T-helper 1 cell treated with Interleukin-12 subunit alpha and Interleukin-12 subunit beta and Interleukin-4 antibody, amounts not matched to agents 30 μg/mL and 1 μg/mL, for 36 hours (primary cell): ENCODE measurements around the gene NEURL1B.
"Not testable (repeated sequence)": the region's sequence is repeated elsewhere in the genome, so short reads cannot be mapped to it uniquely, and the experiment has no call there.

Experiments used
- H3K27ac Mint-ChIP-seq: one replicate; pipeline ENCODE4 v1.8.0; 2021; ENCODE audit warnings: mild to moderate bottlenecking, mixed read lengths
- H3K27me3 Mint-ChIP-seq: one replicate; pipeline ENCODE4 v1.8.0; 2021; ENCODE audit warnings: low read depth, mixed read lengths
- H3K36me3 Mint-ChIP-seq: one replicate; pipeline ENCODE4 v1.8.0; 2021; ENCODE audit warnings: low read depth, mixed read lengths
- H3K4me1 Mint-ChIP-seq: one replicate; pipeline ENCODE4 v1.8.0; 2021; ENCODE audit warnings: low read depth, mixed read lengths
- H3K4me3 Mint-ChIP-seq: one replicate; pipeline ENCODE4 v1.8.0; 2021; ENCODE audit warnings: mild to moderate bottlenecking, moderate library complexity, mixed read lengths
- H3K9me3 Mint-ChIP-seq: one replicate; pipeline ENCODE4 v1.8.0; 2021; ENCODE audit warnings: mixed read lengths

Gene NEURL1B

GRCh38 chr5:172666251-172666650 lies 25.2 kb downstream of the NEURL1B start:
- Mint-ChIP-seq H3K27me3 (no peaks in the 10 kb centered on the region), H3K4me1 (no peaks in the 10 kb centered on the region), H3K9me3 (no peaks in the 10 kb centered on the region), H3K36me3 (no peaks in the 10 kb centered on the region), H3K27ac (no peak overlapping the region), H3K4me3 (no peak overlapping the region)

GRCh38 chr5:172667786-172668593 lies 26.9 kb downstream of the NEURL1B start:
- no peak overlapping the region for H3K27ac Mint-ChIP-seq
- no peaks in the 10 kb centered on the region for H3K27me3 Mint-ChIP-seq
- no peaks in the 10 kb centered on the region for H3K4me1 Mint-ChIP-seq
- no peaks in the 10 kb centered on the region for H3K36me3 Mint-ChIP-seq
- H3K9me3 Mint-ChIP-seq, result no peaks in the 10 kb centered on the region
- no peak overlapping the region for H3K4me3 Mint-ChIP-seq

GRCh38 chr5:172668594-172669071 lies 27.6 kb downstream of the NEURL1B start:
- Mint-ChIP-seq H3K27ac (no peak overlapping the region), H3K4me3 (no peak overlapping the region), H3K36me3 (no peaks in the 10 kb centered on the region)

DNA sequence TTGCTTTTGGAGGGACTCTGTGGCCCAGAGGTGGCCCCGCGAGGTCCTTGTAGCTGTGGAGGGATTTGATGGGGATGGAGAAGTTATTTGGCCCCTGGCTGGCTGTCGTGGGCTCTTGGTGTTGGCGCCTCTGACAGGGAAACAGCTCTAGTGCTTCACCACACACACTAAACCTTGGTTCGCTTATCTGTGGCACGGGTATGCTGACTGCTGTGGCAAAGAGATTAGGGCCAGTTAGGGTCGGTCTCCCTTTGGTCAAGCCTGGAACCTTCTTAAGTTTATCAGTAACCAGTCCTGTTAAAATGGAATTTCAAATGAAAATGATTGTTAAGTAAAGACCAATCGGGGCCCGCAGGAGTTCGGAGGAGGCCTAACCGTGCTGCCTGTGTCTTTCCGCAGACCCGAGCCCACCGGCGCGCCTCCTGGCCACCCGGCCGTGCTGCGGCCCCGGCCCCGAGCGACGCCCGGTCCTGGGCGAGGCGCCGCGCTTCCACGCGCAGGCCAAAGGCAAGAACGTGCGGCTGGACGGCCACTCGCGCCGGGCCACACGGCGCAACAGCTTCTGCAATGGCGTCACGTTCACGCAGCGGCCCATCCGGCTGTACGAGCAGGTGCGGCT lies 28.4 kb downstream of the NEURL1B start:
- Mint-ChIP-seq H3K36me3 (no peaks in the 10 kb centered on the region), H3K27ac (no peak overlapping the region), H3K9me3 (no peaks in the 10 kb centered on the region), H3K27me3 (no peaks in the 10 kb centered on the region), H3K4me3 (no peak overlapping the region), H3K4me1 (no peaks in the 10 kb centered on the region)

More at GRCh38 chr5:172668594-172669071, 27.6 kb downstream of the NEURL1B start:
- Mint-ChIP-seq H3K9me3 (no peaks in the 10 kb centered on the region), H3K4me1 (no peaks in the 10 kb centered on the region), H3K27me3 (no peaks in the 10 kb centered on the region)

DNA sequence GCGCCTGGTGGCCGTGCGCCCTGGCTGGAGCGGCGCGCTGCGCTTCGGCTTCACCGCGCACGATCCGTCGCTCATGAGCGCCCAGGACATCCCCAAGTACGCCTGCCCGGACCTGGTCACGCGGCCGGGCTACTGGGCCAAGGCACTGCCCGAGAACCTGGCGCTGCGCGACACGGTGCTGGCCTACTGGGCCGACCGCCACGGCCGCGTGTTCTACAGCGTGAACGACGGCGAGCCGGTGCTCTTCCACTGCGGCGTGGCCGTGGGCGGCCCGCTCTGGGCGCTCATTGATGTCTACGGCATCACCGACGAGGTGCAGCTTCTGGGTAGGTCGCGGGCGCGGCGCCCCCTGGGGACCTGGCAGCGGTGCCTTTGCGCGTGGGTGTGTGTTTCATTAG lies 28.9 kb downstream of the NEURL1B start:
- H3K27me3 Mint-ChIP-seq, result no peaks in the 10 kb centered on the region
- no peaks in the 10 kb centered on the region for H3K4me1 Mint-ChIP-seq
- no peak overlapping the region for H3K27ac Mint-ChIP-seq
- H3K4me3 Mint-ChIP-seq, result no peak overlapping the region
- no peaks in the 10 kb centered on the region for H3K9me3 Mint-ChIP-seq
- no peaks in the 10 kb centered on the region for H3K36me3 Mint-ChIP-seq

DNA sequence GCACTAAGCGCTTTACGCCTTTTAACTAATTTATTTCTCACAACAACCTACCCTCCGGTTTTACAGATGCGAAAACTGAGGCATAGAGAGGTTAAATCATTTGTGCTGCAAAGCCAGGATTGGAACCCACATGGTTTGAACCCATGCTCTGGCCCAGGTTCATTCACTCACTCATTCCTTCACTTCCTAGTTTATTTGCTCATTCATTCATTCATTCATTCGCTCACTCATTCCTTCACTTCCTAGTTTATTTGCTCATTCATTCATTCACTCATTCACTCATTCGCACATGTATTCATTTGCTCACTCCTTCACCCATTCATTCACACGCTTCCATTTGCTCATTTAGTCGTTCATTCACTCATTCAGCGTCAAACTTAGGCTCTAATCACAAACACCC lies 29.4 kb downstream of the NEURL1B start:
- Mint-ChIP-seq H3K27me3 (no peaks in the 10 kb centered on the region), H3K4me3 (no peak overlapping the region), H3K36me3 (no peaks in the 10 kb centered on the region), H3K4me1 (no peaks in the 10 kb centered on the region), H3K27ac (no peak overlapping the region), H3K9me3 (no peaks in the 10 kb centered on the region)

DNA sequence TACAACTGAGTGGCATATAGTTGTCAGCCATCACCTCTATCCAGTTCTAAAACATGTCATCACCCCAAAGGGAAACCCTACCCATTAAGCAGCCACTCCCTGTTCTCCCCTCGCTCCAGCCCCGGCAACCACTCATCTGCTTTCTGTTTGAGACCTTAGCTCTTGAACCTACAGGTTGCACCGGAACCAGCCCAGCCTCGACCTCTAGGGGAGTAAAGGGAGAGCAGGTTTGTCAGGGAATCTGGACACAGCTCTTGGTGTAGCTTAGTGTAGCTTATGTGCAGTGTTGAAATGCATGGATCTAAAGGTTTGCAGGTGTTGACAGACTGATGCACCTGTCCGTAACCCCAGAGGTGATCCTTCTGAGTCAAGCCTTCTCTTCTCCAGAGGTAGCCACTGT lies 30.0 kb downstream of the NEURL1B start:
- Mint-ChIP-seq H3K27me3 (no peaks in the 10 kb centered on the region), H3K9me3 (no peaks in the 10 kb centered on the region), H3K4me3 (no peak overlapping the region), H3K36me3 (no peaks in the 10 kb centered on the region), H3K4me1 (no peaks in the 10 kb centered on the region), H3K27ac (no peak overlapping the region)

GRCh38 chr5:172672681-172673080 lies 31.6 kb downstream of the NEURL1B start:
- Mint-ChIP-seq H3K27ac (no peak overlapping the region), H3K4me3 (no peak overlapping the region), H3K9me3 (no peaks in the 10 kb centered on the region), H3K4me1 (no peaks in the 10 kb centered on the region), H3K36me3 (no peaks in the 10 kb centered on the region), H3K27me3 (no peaks in the 10 kb centered on the region)

- Mint-ChIP-seq H3K27me3 (no peaks in the 10 kb centered on the region), H3K9me3 (no peaks in the 10 kb centered on the region), H3K4me1 (no peaks in the 10 kb centered on the region), H3K36me3 (no peaks in the 10 kb centered on the region), H3K4me3 (no peak overlapping the region), H3K27ac (no peak overlapping the region)
Observed at GRCh38 chr5:172674155-172674554, 33.1 kb downstream of the NEURL1B start.

DNA sequence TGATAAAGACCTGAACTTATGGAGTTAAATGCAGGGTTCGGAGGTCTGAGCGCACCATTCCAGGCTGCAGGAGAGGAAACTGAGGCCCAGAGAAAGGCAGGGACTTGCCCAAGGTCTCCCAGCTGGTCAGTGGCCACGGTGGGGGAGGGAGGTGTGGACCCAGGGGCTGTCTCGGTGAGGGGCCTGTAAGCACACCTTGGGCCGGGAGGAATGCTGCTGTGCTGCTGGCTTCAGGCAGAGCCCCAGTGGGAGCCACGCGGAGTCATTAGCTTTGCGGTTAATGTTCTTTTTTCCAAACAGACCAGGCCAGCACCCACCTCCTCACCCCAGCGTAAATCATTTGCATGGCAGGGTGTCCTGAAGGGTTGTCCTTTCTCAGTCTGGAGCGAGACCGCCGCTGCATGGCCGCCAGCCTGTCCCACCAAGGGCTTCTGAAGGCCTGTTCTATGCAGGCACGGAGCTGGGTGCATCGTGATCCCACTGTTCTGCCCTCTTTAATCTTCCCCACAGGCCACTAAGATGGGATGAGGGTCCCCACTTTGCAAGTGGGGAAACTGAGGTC lies 35.9 kb downstream of the NEURL1B start:
- Mint-ChIP-seq H3K27ac (no peak overlapping the region), H3K9me3 (no peaks in the 10 kb centered on the region), H3K4me1 (no peaks in the 10 kb centered on the region), H3K36me3 (no peaks in the 10 kb centered on the region), H3K27me3 (peaks cover 3% of the 10 kb centered on the region), H3K4me3 (no peak overlapping the region)

GRCh38 chr5:172678362-172678874 lies 37.4 kb downstream of the NEURL1B start:
- H3K4me3 Mint-ChIP-seq, H3K27ac Mint-ChIP-seq, H3K9me3 Mint-ChIP-seq, H3K36me3 Mint-ChIP-seq, H3K4me1 Mint-ChIP-seq: not testable (repeated sequence)
- H3K27me3 Mint-ChIP-seq, result peaks cover 13% of the 10 kb centered on the region

GRCh38 chr5:172678902-172679301 lies 37.8 kb downstream of the NEURL1B start:
- H3K27ac Mint-ChIP-seq, result no peak overlapping the region
- H3K27me3 Mint-ChIP-seq, result peaks cover 13% of the 10 kb centered on the region
- no peaks in the 10 kb centered on the region for H3K9me3 Mint-ChIP-seq
- H3K36me3 Mint-ChIP-seq, result no peaks in the 10 kb centered on the region
- no peak overlapping the region for H3K4me3 Mint-ChIP-seq
- no peaks in the 10 kb centered on the region for H3K4me1 Mint-ChIP-seq

GRCh38 chr5:172679628-172680212 lies 38.7 kb downstream of the NEURL1B start:
- no peak overlapping the region for H3K27ac Mint-ChIP-seq
- H3K27me3 Mint-ChIP-seq, result peaks cover 13% of the 10 kb centered on the region
- H3K4me3 Mint-ChIP-seq, result no peak overlapping the region
- H3K4me1 Mint-ChIP-seq, result no peaks in the 10 kb centered on the region
- H3K36me3 Mint-ChIP-seq, result no peaks in the 10 kb centered on the region
- no peaks in the 10 kb centered on the region for H3K9me3 Mint-ChIP-seq

- Mint-ChIP-seq H3K27ac (no peak overlapping the region), H3K36me3 (no peaks in the 10 kb centered on the region), H3K4me3 (peak overlapping the region; percentile 33), H3K27me3 (peaks cover 19% of the 10 kb centered on the region), H3K9me3 (no peaks in the 10 kb centered on the region), H3K4me1 (no peaks in the 10 kb centered on the region)
Observed at GRCh38 chr5:172680921-172681320, 39.9 kb downstream of the NEURL1B start.
